Testis (tissue), 2 donors: Measurements from ENCODE around the gene TTBK1.

Experiments used
- POLR2A ChIP-seq: fragments of 450-650 bp; IDR thresholded peaks from one replicate; pipeline ENCODE4 v1.6.1; 2017; ENCODE audit warnings: antibody characterized with exemption, mild to moderate bottlenecking, moderate library complexity
- TF ChIP-seq, protein P1 (sequence below), 3 experiments: fragments of 450-650 bp in 2 of 3; fragments of 200-600 bp in 1 of 3; sonication (generic) in 1 of 3; IDR thresholded peaks; one replicate each; pipeline ENCODE4 v1.5.1; 2016 to 2019; ENCODE audit warnings: antibody characterized with exemption in 3 of 3, mild to moderate bottlenecking in 2 of 3, moderate library complexity in 1 of 3

DNA sequence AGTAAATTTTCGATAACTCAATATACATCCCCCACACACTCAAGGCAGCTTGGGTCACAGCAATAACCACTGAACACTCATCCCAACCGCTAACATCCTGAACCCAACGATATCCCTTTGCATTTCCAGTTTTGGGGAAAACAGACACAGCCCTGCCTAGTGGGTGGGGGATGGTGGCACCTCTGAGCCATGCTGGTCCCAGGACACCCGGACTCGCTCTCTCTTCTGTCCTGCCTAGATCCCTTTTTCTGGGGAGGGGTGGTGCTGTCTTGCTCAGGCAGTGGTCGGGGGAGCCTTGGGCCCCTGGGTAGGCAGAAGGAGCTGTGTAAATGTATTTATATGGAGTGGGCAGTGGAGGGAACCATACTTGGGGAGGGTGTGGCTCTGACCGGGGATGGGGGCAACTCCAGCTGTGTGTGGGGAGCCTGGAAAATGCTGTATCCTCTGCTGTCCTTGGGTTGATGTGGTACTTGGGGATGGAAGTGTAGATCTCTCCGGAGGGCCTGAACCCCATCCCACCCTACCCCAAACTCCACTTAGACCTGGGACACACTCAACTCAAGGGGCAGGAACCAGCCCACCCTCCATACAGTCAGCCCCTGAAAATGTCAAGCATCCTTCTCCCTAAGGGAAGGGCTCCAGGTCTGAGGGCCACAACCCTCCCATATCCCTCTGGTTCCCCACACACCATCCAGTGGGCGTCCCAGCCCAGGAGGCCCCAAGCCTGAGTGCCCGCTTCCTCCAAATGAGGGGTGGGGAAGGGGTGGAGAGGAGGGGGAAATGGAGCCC, 31.0 kb downstream of the TTBK1 start:
- TF ChIP-seq, protein P1, sequence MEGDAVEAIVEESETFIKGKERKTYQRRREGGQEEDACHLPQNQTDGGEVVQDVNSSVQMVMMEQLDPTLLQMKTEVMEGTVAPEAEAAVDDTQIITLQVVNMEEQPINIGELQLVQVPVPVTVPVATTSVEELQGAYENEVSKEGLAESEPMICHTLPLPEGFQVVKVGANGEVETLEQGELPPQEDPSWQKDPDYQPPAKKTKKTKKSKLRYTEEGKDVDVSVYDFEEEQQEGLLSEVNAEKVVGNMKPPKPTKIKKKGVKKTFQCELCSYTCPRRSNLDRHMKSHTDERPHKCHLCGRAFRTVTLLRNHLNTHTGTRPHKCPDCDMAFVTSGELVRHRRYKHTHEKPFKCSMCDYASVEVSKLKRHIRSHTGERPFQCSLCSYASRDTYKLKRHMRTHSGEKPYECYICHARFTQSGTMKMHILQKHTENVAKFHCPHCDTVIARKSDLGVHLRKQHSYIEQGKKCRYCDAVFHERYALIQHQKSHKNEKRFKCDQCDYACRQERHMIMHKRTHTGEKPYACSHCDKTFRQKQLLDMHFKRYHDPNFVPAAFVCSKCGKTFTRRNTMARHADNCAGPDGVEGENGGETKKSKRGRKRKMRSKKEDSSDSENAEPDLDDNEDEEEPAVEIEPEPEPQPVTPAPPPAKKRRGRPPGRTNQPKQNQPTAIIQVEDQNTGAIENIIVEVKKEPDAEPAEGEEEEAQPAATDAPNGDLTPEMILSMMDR (IDR thresholded peaks at IDR 0.05), result no peak
- TF ChIP-seq POLR2A, result no peak
